ENCODE results near the gene ZFAND6. TPM values are rescaled to one million over a fixed set of nuclear protein-coding genes. Genes with fewer than 3 reads are reported as not detected.
"Not testable (repeated sequence)": the region's sequence is repeated elsewhere in the genome, so short reads cannot be mapped to it uniquely, and the experiment has no call there.

The ZFAND6 gene
- total RNA-seq, 1 donor from 2014 or later = 87.4 TPM

GRCh38 chr15:80041494-80042253 lies 17.8 kb upstream of the ZFAND6 start:
- intact Hi-C loops (cut with DNase I) = no loop called here
- TF ChIP-seq POLR2A (IDR thresholded peaks at IDR 0.05) (no peak), CTCF (IDR thresholded peaks at IDR 0.05) (no peak), POLR2AphosphoS5 (IDR thresholded peaks at IDR 0.05; ENCODE audit: insufficient read depth in 1 of 2, low read depth in 1 of 2) (no peak)
- DNase-seq (ENCODE audit: extremely low spot score in 2 of 2) = no peak

GRCh38 chr15:80042568-80042967 lies 16.9 kb upstream of the ZFAND6 start:
- no peaks in the 10 kb centered on the region for H3K27me3 ChIP-seq
- H3K4me1 ChIP-seq = no peaks in the 10 kb centered on the region
- no peak for TF ChIP-seq POLR2AphosphoS5 (IDR thresholded peaks at IDR 0.05; ENCODE audit: insufficient read depth in 1 of 2, low read depth in 1 of 2)
- no peak for TF ChIP-seq CTCF (IDR thresholded peaks at IDR 0.05)
- no peak for TF ChIP-seq POLR2A (IDR thresholded peaks at IDR 0.05)
- H3K4me3 ChIP-seq = no peak overlapping the region
- no peaks in the 10 kb centered on the region for H3K9me3 ChIP-seq
- no peak for DNase-seq (ENCODE audit: extremely low spot score in 2 of 2)
- no peaks in the 10 kb centered on the region for H3K36me3 ChIP-seq
- no peak overlapping the region for H3K27ac ChIP-seq
- intact Hi-C loops (cut with DNase I) = no loop called here

More at GRCh38 chr15:80041494-80042253, 17.8 kb upstream of the ZFAND6 start:
- H3K27ac ChIP-seq = no peak overlapping the region
- no peaks in the 10 kb centered on the region for H3K9me3 ChIP-seq
- H3K36me3 ChIP-seq = no peaks in the 10 kb centered on the region
- no peaks in the 10 kb centered on the region for H3K27me3 ChIP-seq
- H3K4me1 ChIP-seq = no peaks in the 10 kb centered on the region
- no peak overlapping the region for H3K4me3 ChIP-seq

- H3K4me1 ChIP-seq; H3K27me3 ChIP-seq; H3K9me3 ChIP-seq; H3K4me3 ChIP-seq; H3K36me3 ChIP-seq; intact Hi-C loops (cut with DNase I); DNase-seq (ENCODE audit: extremely low spot score in 2 of 2); H3K27ac ChIP-seq: not testable (repeated sequence)
Measured at GRCh38 chr15:80045219-80045618, 14.3 kb upstream of the ZFAND6 start.

- no peaks in the 10 kb centered on the region for H3K36me3 ChIP-seq
- H3K9me3 ChIP-seq = no peaks in the 10 kb centered on the region
- no peak for DNase-seq (ENCODE audit: extremely low spot score in 2 of 2)
- intact Hi-C loops (cut with DNase I) = no loop called here
- H3K27ac ChIP-seq = no peak overlapping the region
- H3K4me3 ChIP-seq = no peak overlapping the region
- H3K27me3 ChIP-seq = no peaks in the 10 kb centered on the region
- no peaks in the 10 kb centered on the region for H3K4me1 ChIP-seq
- TF ChIP-seq POLR2AphosphoS5 (IDR thresholded peaks at IDR 0.05; ENCODE audit: insufficient read depth in 1 of 2, low read depth in 1 of 2) (no peak), CTCF (IDR thresholded peaks at IDR 0.05) (no peak), POLR2A (IDR thresholded peaks at IDR 0.05) (no peak)
Measured at GRCh38 chr15:80049046-80049445, 10.4 kb upstream of the ZFAND6 start.

GRCh38 chr15:80052597-80053304 lies 6.7 kb upstream of the ZFAND6 start:
- TF ChIP-seq CTCF (IDR thresholded peaks at IDR 0.05) (no peak), POLR2A (IDR thresholded peaks at IDR 0.05) (no peak), POLR2AphosphoS5 (IDR thresholded peaks at IDR 0.05; ENCODE audit: insufficient read depth in 1 of 2, low read depth in 1 of 2) (no peak)
- Histone ChIP-seq H3K36me3 (no peaks in the 10 kb centered on the region), H3K27ac (no peak overlapping the region), H3K4me3 (no peak overlapping the region), H3K27me3 (no peaks in the 10 kb centered on the region), H3K9me3 (no peaks in the 10 kb centered on the region), H3K4me1 (no peaks in the 10 kb centered on the region)
- intact Hi-C loops (cut with DNase I) = loop anchor here (10.0 kb wide), 2 partner anchors 128 to 1272 kb away; partner anchors contain the start of gene STARD5
- no peak for DNase-seq (ENCODE audit: extremely low spot score in 2 of 2)

Data from vagina (tissue), 2 donors.